SK-N-SH (cell line): ENCODE data around the gene MYO18A.

Experiments used
- CTCF ChIP-seq: fragments of 200-600 bp; sonication (generic); IDR thresholded peaks from 2 replicates; pipeline ENCODE4 v1.6.1; 2017; ENCODE audit warnings: antibody characterized with exemption, mild to moderate bottlenecking, moderate library complexity
- POLR2AphosphoS5 ChIP-seq: IDR thresholded peaks from 2 replicates; pipeline ENCODE4 v1.6.1; 2012; ENCODE audit warnings: low read depth, low read length
- REST ChIP-seq: IDR thresholded peaks from 2 replicates; pipeline ENCODE4 v1.6.1; 2012; ENCODE audit warnings: mild to moderate bottlenecking, low read depth, low read length, moderate library complexity

- TF ChIP-seq REST (no peak), CTCF (no peak), POLR2AphosphoS5 (no peak)
Measured at GRCh38 chr17:29162082-29162908, 17.9 kb downstream of the MYO18A start.
